Measurements from ENCODE around the gene NLRP8.

GRCh38 chr19:55947532-55947931, at the start of gene NLRP8:
- TF ChIP-seq CTCF (conservative IDR thresholded peaks at IDR 0.05; ENCODE audit: low read depth, low read length) (no peak), EZH2phosphoT487 (IDR thresholded peaks at IDR 0.05; ENCODE audit: borderline replicate concordance, low read length) (no peak)

All from PC-3 (cell line).